Measurements from ENCODE around the gene NRK.
"Not testable (repeated sequence)": the region's sequence is repeated elsewhere in the genome, so short reads cannot be mapped to it uniquely, and the experiment has no call there.

The NRK gene

GRCh38 chrX:105820247-105820646, 2.1 kb upstream of the NRK start:
- H3K4me3 ChIP-seq (ENCODE audit: low read length) = no peak overlapping the region
- DNase-seq (ENCODE audit: low read depth) = no peak
- TF ChIP-seq, protein P1, sequence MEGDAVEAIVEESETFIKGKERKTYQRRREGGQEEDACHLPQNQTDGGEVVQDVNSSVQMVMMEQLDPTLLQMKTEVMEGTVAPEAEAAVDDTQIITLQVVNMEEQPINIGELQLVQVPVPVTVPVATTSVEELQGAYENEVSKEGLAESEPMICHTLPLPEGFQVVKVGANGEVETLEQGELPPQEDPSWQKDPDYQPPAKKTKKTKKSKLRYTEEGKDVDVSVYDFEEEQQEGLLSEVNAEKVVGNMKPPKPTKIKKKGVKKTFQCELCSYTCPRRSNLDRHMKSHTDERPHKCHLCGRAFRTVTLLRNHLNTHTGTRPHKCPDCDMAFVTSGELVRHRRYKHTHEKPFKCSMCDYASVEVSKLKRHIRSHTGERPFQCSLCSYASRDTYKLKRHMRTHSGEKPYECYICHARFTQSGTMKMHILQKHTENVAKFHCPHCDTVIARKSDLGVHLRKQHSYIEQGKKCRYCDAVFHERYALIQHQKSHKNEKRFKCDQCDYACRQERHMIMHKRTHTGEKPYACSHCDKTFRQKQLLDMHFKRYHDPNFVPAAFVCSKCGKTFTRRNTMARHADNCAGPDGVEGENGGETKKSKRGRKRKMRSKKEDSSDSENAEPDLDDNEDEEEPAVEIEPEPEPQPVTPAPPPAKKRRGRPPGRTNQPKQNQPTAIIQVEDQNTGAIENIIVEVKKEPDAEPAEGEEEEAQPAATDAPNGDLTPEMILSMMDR (IDR thresholded peaks at IDR 0.05; ENCODE audit: insufficient read depth, low read depth, low read length, missing control alignments) = no peak

DNA sequence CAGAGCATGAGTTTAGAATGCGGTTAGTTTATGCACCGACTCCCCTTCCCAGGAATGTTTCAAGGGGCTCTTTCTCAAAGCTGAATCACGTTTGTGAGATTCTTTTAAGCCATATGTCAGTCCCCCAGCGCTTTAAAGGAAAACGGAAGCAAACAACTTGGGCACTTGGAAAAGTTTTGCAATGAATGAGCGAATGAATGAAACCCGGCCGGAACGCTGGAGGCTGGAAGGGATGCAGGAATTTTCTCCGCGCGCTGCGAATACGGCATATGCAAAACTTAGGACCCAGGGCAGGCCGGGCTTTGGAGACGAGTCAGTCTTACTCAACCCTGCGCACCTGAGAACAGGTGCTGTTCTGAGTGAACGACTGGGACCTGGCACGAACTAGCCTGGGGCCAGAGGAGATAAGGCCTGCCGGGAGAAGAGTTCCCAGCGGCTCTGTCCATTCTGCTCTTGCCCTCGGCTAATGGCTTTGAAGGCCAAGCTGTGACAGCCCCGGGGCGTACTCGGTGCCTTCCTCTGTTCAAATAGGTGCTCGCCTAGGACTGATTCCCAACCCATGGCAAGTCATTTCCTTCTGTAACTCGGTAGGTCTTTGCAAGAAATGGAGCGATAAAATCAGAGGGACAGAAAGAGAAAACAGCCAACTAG, 743 bp upstream of the NRK start:
- H3K4me3 ChIP-seq (ENCODE audit: low read length) = peak overlapping the region; percentile 20
- TF ChIP-seq, protein P1 (IDR thresholded peaks at IDR 0.05; ENCODE audit: insufficient read depth, low read depth, low read length, missing control alignments) = no peak
- peak; percentile 65 for DNase-seq (ENCODE audit: low read depth)

GRCh38 chrX:105823092-105823455, 735 bp downstream of the NRK start:
- no peak for DNase-seq (ENCODE audit: low read depth)
- TF ChIP-seq, protein P1 (IDR thresholded peaks at IDR 0.05; ENCODE audit: insufficient read depth, low read depth, low read length, missing control alignments) = no peak
- no peak overlapping the region for H3K4me3 ChIP-seq (ENCODE audit: low read length)

DNA sequence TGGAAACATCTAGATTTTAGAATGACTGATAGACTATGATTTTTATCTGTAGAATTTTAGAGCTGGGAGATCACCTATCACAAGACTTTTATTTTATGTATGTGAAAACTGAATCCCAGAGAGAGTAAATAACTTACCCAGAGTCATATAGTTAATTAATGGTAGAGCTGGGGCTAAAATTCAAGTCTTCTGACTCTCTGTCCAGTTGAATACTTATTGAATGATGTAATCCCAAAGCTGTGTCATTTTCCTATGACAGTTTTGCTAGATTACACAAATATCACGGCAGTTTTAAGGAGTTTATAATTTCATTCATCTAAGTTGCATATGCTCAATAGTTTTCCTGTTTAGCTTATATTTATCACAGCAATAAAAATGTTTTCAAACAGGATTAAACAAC, 6.7 kb downstream of the NRK start:
- no peak overlapping the region for H3K4me3 ChIP-seq (ENCODE audit: low read length)
- peak; percentile 2 for DNase-seq (ENCODE audit: low read depth)
- TF ChIP-seq, protein P1 (IDR thresholded peaks at IDR 0.05; ENCODE audit: insufficient read depth, low read depth, low read length, missing control alignments) = no peak

DNA sequence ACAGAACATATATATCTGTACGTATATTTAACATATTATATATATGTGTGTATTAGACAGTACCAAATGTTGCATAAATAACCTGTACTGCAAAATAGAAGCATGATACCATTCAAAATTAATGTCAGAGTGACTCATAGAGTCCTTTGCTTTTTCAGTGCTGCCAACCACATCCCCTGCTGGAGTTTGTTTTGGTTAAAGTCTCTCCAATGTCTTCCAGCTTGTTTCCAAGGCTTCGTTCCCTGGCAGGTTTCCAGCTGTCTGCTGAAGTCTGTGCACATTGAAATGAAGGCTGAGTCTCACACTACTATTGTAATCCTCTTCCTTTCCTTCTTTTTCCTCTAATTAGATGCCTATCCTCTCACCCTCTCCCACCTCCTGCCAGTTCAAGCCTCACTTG, 14.9 kb downstream of the NRK start:
- DNase-seq (ENCODE audit: low read depth) = peak; percentile 74
- no peak overlapping the region for H3K4me3 ChIP-seq (ENCODE audit: low read length)
- TF ChIP-seq, protein P1 (IDR thresholded peaks at IDR 0.05; ENCODE audit: insufficient read depth, low read depth, low read length, missing control alignments) = no peak

DNA sequence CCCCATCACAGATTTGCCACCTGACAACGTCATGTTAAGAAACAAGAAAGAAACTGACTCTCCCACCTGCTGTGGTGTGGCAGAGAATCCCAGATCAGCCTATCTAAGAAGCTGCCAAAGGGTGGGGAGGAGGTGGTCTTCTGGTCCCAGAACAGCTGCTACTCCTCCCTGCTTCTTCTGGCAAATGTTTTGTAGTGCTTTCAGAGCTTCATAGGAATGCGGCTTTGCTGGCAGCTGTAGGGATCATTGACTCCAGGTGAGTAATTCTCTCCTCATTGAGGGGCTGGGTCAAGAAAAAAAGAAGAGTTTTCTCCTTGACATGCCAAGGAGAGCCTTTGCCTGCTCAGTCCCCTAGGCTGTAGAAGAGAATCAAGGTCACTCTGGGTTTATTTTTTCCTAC, 23.3 kb downstream of the NRK start:
- TF ChIP-seq, protein P1 (IDR thresholded peaks at IDR 0.05; ENCODE audit: insufficient read depth, low read depth, low read length, missing control alignments) = no peak
- peak; percentile 2 for DNase-seq (ENCODE audit: low read depth)
- H3K4me3 ChIP-seq (ENCODE audit: low read length) = no peak overlapping the region

GRCh38 chrX:105850100-105850499, 27.8 kb downstream of the NRK start:
- not testable (repeated sequence) for DNase-seq (ENCODE audit: low read depth); H3K4me3 ChIP-seq (ENCODE audit: low read length)
